Measurements from ENCODE around the gene TRIM37.

GRCh38 chr17:59094861-59095530 lies 11.7 kb downstream of the TRIM37 start:
- TF ChIP-seq CTCF (IDR thresholded peaks at IDR 0.05) (no peak), RCOR1 (IDR thresholded peaks at IDR 0.05; ENCODE audit: low read length) (no peak)
